Lower lobe of right lung (tissue), 2 donors: ENCODE measurements around the gene SCAMP2. TPM values are rescaled to one million over a fixed set of nuclear protein-coding genes. Genes with fewer than 3 reads are reported as not detected.

Experiments used
- ATAC-seq, 2 donors: fragments of 200-7000 bp; cut with Tn5 transposase; one replicate each; pipeline ENCODE4 v1.9.1; 2020 to 2022; ENCODE audit warnings: mild to moderate bottlenecking in 2 of 2, moderate library complexity in 2 of 2
- DNase-seq: peaks from one replicate; pipeline ENCODE4 v3.0.0-alpha.2; 2020
- H3K27ac ChIP-seq: fragments of 200-600 bp; one replicate; pipeline ENCODE4 v1.8.0; 2022
- H3K27me3 ChIP-seq: fragments of 200-600 bp; one replicate; pipeline ENCODE4 v1.8.0; 2022; ENCODE audit warnings: low read depth
- H3K36me3 ChIP-seq: fragments of 200-600 bp; one replicate; pipeline ENCODE4 v1.8.0; 2022; ENCODE audit warnings: mild to moderate bottlenecking
- H3K4me1 ChIP-seq: fragments of 200-600 bp; one replicate; pipeline ENCODE4 v1.8.0; 2022
- H3K4me3 ChIP-seq: fragments of 200-600 bp; one replicate; pipeline ENCODE4 v1.8.0; 2022; ENCODE audit warnings: mild to moderate bottlenecking
- H3K9me3 ChIP-seq: fragments of 200-600 bp; one replicate; pipeline ENCODE4 v1.8.0; 2022
- CTCF ChIP-seq: fragments of 200-600 bp; IDR thresholded peaks from one replicate; pipeline ENCODE4 v1.8.0; 2022; ENCODE audit warnings: antibody characterized with exemption, mild to moderate bottlenecking
- intact Hi-C: fragments of 100-400 bp; cut with DNase I; formaldehyde crosslinking; loops from one replicate; pipeline ENCODE4 v1.11.0; 2022
- total RNA-seq: library from RNA; stranded (reverse); fragmentation: NEBNext Ultra II Directional; extraction: Animal tissue kit (Norgen Biotek cat#: 25700); gene quantifications from one replicate; pipeline ENCODE4 v1.2.1, GENCODE V29; 2021
- donor health status: DM: no; HTN: yes; CAD: no; lungs with severe emphysema.

SCAMP2 gene
- total RNA-seq, 1 donor from 2014 or later = 122 TPM

- Histone ChIP-seq H3K36me3 (peaks cover 42% of the 10 kb centered on the region), H3K4me3 (no peak overlapping the region), H3K27me3 (no peaks in the 10 kb centered on the region), H3K9me3 (no peaks in the 10 kb centered on the region), H3K4me1 (peaks cover 39% of the 10 kb centered on the region), H3K27ac (no peak overlapping the region)
- intact Hi-C loops = no loop called here
- ATAC-seq = no peak
- no peak for DNase-seq
- no peak for TF ChIP-seq CTCF
These were observed 15.3 kb downstream of the SCAMP2 start for GRCh38 chr15:74857671-74858368.

- DNase-seq = no peak
- intact Hi-C loops = no loop called here
- H3K9me3 ChIP-seq = no peaks in the 10 kb centered on the region
- H3K27ac ChIP-seq = no peak overlapping the region
- H3K36me3 ChIP-seq = peaks cover 49% of the 10 kb centered on the region
- no peak for TF ChIP-seq CTCF
- H3K27me3 ChIP-seq = no peaks in the 10 kb centered on the region
- peak; percentile 34 to 40 for ATAC-seq
- no peak overlapping the region for H3K4me3 ChIP-seq
- H3K4me1 ChIP-seq = peaks cover 39% of the 10 kb centered on the region
These were observed 16.0 kb downstream of the SCAMP2 start for GRCh38 chr15:74857082-74857655.

GRCh38 chr15:74856537-74856936, 16.6 kb downstream of the SCAMP2 start:
- Histone ChIP-seq H3K27ac (no peak overlapping the region), H3K36me3 (peaks cover 55% of the 10 kb centered on the region), H3K4me1 (peaks cover 39% of the 10 kb centered on the region), H3K9me3 (no peaks in the 10 kb centered on the region), H3K4me3 (no peak overlapping the region), H3K27me3 (no peaks in the 10 kb centered on the region)
- intact Hi-C loops = no loop called here
- ATAC-seq (no peak), DNase-seq (no peak)
- no peak for TF ChIP-seq CTCF

GRCh38 chr15:74855857-74856256, 17.3 kb downstream of the SCAMP2 start:
- Histone ChIP-seq H3K36me3 (peaks cover 56% of the 10 kb centered on the region), H3K27ac (no peak overlapping the region), H3K4me3 (no peak overlapping the region), H3K27me3 (no peaks in the 10 kb centered on the region), H3K4me1 (peaks cover 39% of the 10 kb centered on the region), H3K9me3 (no peaks in the 10 kb centered on the region)
- intact Hi-C loops = no loop called here
- no peak for DNase-seq
- TF ChIP-seq CTCF = no peak
- no peak for ATAC-seq

- TF ChIP-seq CTCF = no peak
- Histone ChIP-seq H3K4me3 (no peak overlapping the region), H3K27me3 (no peaks in the 10 kb centered on the region), H3K4me1 (peaks cover 32% of the 10 kb centered on the region), H3K36me3 (peaks cover 68% of the 10 kb centered on the region), H3K9me3 (no peaks in the 10 kb centered on the region), H3K27ac (no peak overlapping the region)
- no peak for ATAC-seq
- intact Hi-C loops = no loop called here
- no peak for DNase-seq
These were observed 18.6 kb downstream of the SCAMP2 start for GRCh38 chr15:74854453-74855022.
